Right renal cortex interstitium (tissue), 3 donors: Measurements from ENCODE around the gene C2CD4A. TPM values are rescaled to one million over a fixed set of nuclear protein-coding genes. Genes with fewer than 3 reads are reported as not detected.
"Not testable (repeated sequence)": the region's sequence is repeated elsewhere in the genome, so short reads cannot be mapped to it uniquely, and the experiment has no call there.

Experiments
- DNase-seq, 3 donors: peaks; one replicate each; pipeline ENCODE4 v3.0.0-alpha.2; 2013; ENCODE audit warnings: low read depth in 3 of 3, low spot score in 2 of 3
- polyA plus RNA-seq, 3 donors: library from polyadenylated mRNA; unstranded; fragments of 120-200 nt; gene quantifications; one replicate each; pipeline ENCODE4 v1.2.1, GENCODE V29; 2013; ENCODE audit not compliant: insufficient read length in 3 of 3

C2CD4A gene, protein sequence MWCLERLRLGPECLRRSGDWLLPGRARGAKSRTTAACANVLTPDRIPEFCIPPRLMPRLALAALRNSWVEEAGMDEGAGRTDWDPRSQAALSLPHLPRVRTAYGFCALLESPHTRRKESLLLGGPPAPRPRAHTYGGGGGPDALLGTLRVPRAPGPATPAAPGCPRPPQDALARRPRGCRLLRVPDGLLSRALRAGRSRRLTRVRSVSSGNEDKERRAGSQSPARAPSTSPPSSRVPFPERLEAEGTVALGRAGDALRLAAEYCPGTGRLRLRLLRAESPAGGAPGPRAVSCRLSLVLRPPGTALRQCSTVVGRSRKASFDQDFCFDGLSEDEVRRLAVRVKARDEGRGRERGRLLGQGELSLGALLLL
- under 1 TPM; 0.18 to 0.35 (median 0.20) TPM for polyA plus RNA-seq

- DNase-seq, result no peak
Observed at GRCh38 chr15:62066663-62067447, at the start of gene C2CD4A. C2CD4A (plus strand) TSS chr15:62066977; CDS start chr15:62067614, 637 bp downstream.

GRCh38 chr15:62020576-62021160, 46.1 kb upstream of the C2CD4A start:
- no peak for DNase-seq

DNA sequence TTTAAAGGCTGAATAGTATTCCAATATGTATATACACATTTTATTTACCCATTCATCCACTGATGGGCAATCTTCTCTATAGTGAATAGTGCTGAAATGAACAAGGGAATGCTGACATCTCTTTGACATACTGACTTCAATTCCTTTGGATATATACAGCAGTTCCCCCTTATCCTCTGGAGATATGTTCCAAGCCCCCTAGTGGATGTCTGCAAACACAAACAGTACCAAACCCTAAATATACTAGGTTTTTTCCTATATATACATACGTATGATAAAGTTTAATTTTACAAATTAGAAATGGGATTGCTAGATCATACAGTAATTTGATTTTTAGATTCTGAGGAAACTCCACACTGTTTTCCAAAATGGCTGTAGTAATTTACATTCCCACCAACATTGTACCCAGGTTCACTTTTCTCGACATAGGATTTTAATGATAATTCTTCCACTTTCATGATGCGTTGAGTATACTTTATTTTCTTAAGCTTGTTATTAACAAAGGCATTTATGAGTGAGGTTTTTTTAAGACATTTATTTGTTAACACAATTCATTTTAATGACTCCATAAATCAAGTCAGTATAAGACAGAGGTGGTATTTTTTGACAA, 44.7 kb upstream of the C2CD4A start:
- no peak for DNase-seq

GRCh38 chr15:62026487-62027262, 40.1 kb upstream of the C2CD4A start:
- DNase-seq, result no peak

- no peak for DNase-seq
Observed at GRCh38 chr15:62027263-62027565, 39.6 kb upstream of the C2CD4A start.

DNA sequence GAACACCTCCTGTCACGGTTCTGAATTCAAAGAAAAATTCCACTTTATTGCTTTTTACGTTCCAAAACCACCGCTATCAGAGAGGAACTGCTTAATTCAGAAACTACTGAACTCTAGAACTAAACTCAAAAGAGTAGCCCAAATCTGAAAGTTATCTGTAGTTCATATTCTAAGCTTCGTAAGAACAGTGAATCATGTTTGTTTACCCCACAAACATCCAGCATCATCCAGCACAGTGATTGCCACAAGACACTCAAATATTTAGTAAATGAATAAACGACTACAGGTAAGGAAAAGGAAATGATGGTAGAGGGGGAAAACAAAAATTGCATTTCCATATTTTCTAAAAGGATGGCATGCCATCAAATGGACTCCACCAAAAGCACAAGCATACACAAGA, 38.9 kb upstream of the C2CD4A start:
- DNase-seq, result no peak

DNA sequence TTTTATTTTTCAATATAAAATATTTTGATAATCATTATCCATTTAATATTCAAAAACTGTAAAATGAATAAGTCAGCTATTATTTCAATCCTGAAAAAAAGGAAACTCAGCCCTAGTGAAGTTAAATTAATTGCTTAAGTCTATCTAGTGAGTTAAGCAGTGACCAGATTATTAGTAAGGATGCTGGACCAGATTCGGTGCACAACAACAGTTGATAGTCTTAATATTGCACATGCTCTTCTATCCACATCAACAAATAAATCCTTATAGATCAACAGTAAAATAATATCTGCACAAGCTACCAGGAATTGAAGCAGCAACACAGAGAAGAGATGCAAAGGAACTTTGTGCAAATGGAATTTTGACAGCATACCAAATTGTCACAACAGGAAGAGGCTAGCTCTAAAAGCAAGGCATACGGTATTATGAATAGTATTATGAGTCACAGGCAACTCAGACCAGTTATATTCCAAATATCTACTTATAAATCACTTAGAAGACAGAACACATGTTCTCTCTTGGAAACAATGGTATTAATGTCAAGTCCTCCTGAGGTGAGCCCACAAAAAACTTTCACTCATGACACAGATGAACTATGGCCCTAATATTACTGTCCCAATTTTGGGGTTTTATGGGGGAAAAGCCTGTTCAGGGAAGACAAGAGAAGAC, 31.4 kb upstream of the C2CD4A start:
- no peak for DNase-seq

DNA sequence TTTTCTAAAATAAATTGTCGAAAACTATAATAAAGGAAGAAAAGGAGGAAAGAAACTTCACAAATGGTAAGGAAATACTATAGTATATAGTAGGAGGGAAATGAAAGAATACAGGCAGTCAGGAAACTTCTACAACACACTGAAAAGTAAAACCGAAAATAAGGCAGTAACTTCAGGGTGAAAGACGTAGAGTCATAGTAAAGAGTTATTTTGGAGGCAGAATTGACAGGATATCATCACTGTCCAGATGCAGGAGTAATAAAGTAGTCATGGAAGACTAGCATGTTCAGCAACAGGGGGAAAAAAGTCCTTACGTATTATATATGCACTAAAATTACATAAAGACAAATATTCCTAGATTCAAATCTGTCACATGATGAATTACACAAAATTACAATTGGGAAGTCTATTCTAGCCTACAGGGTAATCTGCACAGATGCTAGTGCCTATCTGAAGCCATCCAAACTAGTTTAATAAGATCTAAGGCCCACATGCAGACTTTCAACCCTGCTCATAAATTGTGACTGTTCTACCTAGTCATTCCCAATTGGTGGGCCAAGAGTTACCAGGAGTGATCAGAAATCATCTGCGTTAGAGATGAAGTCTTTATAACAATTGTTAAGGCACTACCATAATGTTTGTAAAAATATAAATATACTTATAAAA, 20.6 kb upstream of the C2CD4A start:
- no peak for DNase-seq

DNA sequence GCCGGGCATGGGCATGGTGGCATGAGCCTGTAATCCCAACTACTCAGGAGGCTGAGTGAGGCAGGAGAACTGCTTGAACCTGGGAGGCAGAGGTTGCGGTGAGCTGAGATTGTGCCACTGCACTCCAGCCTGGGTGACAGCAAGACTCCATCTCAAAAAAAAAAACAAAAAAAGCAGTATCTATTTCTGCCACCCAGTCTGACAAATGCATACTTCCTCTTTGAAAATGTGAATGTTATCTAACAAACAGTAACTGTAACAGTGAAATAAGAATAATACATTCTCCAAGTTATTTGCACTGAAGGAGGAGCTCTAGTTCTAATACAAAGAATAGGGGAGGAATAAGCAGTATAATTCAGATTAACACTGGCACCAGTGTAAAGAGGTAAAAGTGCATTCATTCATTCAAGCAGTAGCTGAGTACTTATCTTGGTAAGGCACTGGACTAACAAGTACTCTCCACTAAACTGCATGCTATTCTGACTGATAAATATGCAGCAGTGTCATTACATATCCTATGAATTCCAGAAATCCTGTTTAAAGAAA, 19.4 kb upstream of the C2CD4A start:
- DNase-seq, result no peak

DNA sequence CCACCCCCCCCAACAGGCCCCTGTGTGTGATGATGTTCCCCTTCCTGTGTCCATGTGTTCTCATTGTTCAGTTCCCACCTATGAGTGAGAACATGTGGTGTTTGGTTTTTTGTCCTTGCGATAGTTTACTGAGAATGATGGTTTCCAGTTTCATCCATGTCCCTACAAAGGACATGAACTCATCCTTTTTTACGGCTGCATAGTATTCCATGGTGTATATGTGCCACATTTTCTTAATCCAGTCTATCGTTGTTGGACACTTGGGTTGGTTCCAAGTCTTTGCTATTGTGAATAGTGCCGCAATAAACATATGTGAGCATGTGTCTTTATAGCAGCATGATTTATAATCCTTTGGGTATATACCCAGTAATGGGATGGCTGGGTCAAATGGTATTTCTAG, 18.5 kb upstream of the C2CD4A start:
- not testable (repeated sequence) for DNase-seq

GRCh38 chr15:62050115-62050514, 16.7 kb upstream of the C2CD4A start:
- DNase-seq, result no peak

- DNase-seq, result no peak
Observed at GRCh38 chr15:62051166-62051565, 15.6 kb upstream of the C2CD4A start.

GRCh38 chr15:62052713-62053112, 14.1 kb upstream of the C2CD4A start:
- no peak for DNase-seq

GRCh38 chr15:62053439-62054085, 13.2 kb upstream of the C2CD4A start:
- no peak for DNase-seq

GRCh38 chr15:62054979-62055378, 11.8 kb upstream of the C2CD4A start:
- no peak for DNase-seq

DNA sequence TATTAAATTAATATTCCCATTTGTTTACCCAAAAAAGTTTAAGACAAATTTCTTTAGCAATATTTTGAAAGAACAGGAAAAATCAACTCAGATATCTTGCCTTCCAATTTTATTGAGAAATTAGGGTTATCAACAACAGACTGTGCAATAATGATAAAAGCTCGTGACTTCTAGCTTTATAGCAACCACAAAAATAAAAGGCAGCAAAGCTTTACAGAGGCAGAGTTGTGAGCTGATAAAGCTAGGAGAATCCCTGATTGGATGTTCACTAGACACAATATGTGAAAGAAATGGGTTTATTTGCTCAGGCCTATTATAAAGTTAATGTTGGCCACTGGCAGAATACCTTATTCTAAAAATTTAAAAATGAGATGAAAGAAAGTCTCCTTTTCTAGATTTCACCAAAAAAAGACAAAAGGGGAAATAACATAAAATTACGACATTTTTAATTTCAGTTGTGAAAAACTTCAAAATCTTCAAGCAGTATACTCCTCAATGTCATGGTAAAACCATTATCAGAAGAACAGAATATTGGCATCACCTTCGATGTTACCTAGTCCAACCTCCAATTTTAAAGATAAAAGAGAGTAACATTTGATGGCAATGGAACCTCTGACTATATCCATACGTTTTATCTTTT, 9.3 kb upstream of the C2CD4A start:
- no peak for DNase-seq

DNA sequence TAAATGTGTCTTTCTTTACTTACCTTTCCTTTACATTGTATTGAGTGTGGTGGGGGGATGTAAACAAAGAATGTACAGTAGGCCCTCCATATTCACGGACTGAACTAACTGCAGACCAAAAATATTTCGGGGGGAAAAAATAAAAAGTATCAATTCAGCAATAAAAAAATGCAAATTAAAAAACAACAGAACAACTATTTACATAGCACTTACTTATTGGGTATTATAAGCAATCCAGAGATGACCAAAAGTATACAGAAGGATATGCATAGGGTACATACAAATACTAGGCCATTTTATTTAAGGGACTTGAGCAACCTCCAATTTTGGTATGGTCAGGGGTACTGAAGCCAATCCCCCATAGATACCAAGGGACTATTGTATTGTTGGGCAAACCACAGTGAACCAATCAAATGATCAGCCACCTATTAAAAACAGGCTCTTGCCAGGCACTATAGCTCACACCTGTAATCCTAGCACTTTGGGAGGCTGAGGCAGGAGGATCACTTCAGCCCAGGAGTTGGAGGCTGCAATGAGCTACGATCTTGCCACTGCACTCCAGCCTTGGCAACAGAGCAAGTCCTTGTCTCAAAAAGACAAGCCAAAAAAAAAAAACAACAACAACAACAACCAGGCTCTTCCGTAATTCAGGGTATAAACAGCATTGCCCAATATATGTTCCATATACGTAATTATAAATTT, 8.3 kb upstream of the C2CD4A start:
- DNase-seq, result no peak
